D721Med (cell line): Measurements from ENCODE around the gene RASSF4.

Source experiments
- DNase-seq: peaks from one replicate; pipeline ENCODE4 v3.0.0; 2011; ENCODE audit warnings: low spot score; ENCODE audit not compliant: insufficient read length
- FAIRE-seq: peaks from 2 replicates; lab custom pipeline; 2011; peaks lifted over from hg19 to GRCh38; lab: Jason Lieb, UNC
- CTCF ChIP-seq: IDR thresholded peaks from 2 replicates; pipeline ENCODE4 v1.5.1; 2012; ENCODE audit warnings: mild to moderate bottlenecking, control low read depth; ENCODE audit not compliant: insufficient read depth; ENCODE audit errors: missing control alignments

RASSF4 gene

GRCh38 chr10:44914891-44915290 is 44.7 kb upstream of the RASSF4 start:
- FAIRE-seq (no peak), DNase-seq (no peak)
- TF ChIP-seq CTCF: no peak

GRCh38 chr10:44916429-44916828 is 43.2 kb upstream of the RASSF4 start:
- FAIRE-seq: no peak
- DNase-seq: no peak
- no peak for TF ChIP-seq CTCF

- no peak for DNase-seq
- FAIRE-seq: no peak
- no peak for TF ChIP-seq CTCF
These were observed 41.8 kb upstream of the RASSF4 start for GRCh38 chr10:44917848-44918247.

GRCh38 chr10:44920252-44920651 is 39.4 kb upstream of the RASSF4 start:
- no peak for FAIRE-seq
- no peak for TF ChIP-seq CTCF
- DNase-seq: no peak

- FAIRE-seq (no peak), DNase-seq (no peak)
- no peak for TF ChIP-seq CTCF
These were observed 38.5 kb upstream of the RASSF4 start for GRCh38 chr10:44921061-44921460.

GRCh38 chr10:44921506-44921905 is 38.1 kb upstream of the RASSF4 start:
- TF ChIP-seq CTCF: no peak
- FAIRE-seq (no peak), DNase-seq (no peak)

- DNase-seq (no peak), FAIRE-seq (no peak)
- no peak for TF ChIP-seq CTCF
These were observed 37.6 kb upstream of the RASSF4 start for GRCh38 chr10:44922021-44922420.
